K562 (cell line): ENCODE measurements around the gene BLM. TPM values are rescaled to one million over a fixed set of nuclear protein-coding genes. Genes with fewer than 3 reads are reported as not detected.
A peak's percentile ranks its signal among the peaks of the same experiment; 100 is the strongest.

Source experiments
- ATAC-seq: fragments of 200-7000 bp; cut with Tn5 transposase; 3 replicates; pipeline ENCODE4 v1.9.1; 2020; ENCODE audit warnings: moderate library complexity
- BruUV-seq: library from RNA; stranded (reverse); fragments of 400-500 nt; replicated peaks from 2 replicates; lab custom pipeline; 2021; lab: Mats Ljungman, UMichigan
- CTCF ChIA-PET: fragments of 300-600 bp; formaldehyde crosslinking; extraction: SDS; loops from one replicate; lab custom pipeline; 2021; ENCODE audit warnings: low intra/inter-chr PET ratio; lab: Yijun Ruan, JAX
- POLR2A ChIA-PET: fragments of 300-600, 350-650 bp; sonication (Branson Sonifier 250); formaldehyde crosslinking; extraction: SDS; loops from one replicate; lab custom pipeline; 2021; ENCODE audit warnings: antibody characterized with exemption, inconsistent platforms; lab: Yijun Ruan, JAX
- DNase-seq, 4 experiments: peaks; one replicate each; pipeline versions ENCODE4 v3.0.0 to v3.0.0-alpha.2; 2011 to 2018; ENCODE audit warnings: low spot score in 3 of 4, mixed read lengths in 3 of 4; ENCODE audit errors: extremely low read depth in 1 of 4
- FAIRE-seq: peaks from 2 replicates; lab custom pipeline; 2011; peaks lifted over from hg19 to GRCh38; lab: Jason Lieb, UNC
- H2AFZ ChIP-seq: 2 replicates; pipeline ENCODE4 v1.6.0; 2011; ENCODE audit warnings: low read depth, low read length, control low read depth, inconsistent platforms
- H3K27ac ChIP-seq: fragments of 200-600 bp; 3 replicates; pipeline ENCODE4 v1.8.0; 2011; ENCODE audit warnings: low read depth, mild to moderate bottlenecking, control low read depth, inconsistent platforms, low read length, moderate library complexity, mixed read lengths; ENCODE audit errors: extremely low read depth
- H3K27me3 ChIP-seq, 2 experiments: fragments of 300-600 bp in 1 of 2; 2 replicates in 1 of 2; 3 replicates in 1 of 2; pipeline versions ENCODE4 v1.6.0 to v1.8.0; 2011; ENCODE audit warnings: inconsistent platforms in 2 of 2, low read length in 2 of 2, mild to moderate bottlenecking in 1 of 2, mixed read lengths in 1 of 2, moderate library complexity in 1 of 2; ENCODE audit not compliant: control insufficient read depth in 2 of 2, insufficient read depth in 2 of 2
- H3K36me3 ChIP-seq: fragments of 300-600 bp; 3 replicates; pipeline ENCODE4 v1.8.0; 2011; ENCODE audit warnings: mild to moderate bottlenecking, low read length, inconsistent platforms; ENCODE audit not compliant: control insufficient read depth, insufficient read depth
- H3K4me1 ChIP-seq, 2 experiments: fragments of 200-600 bp in 1 of 2; replicated peaks in 1 of 2; 2 replicates in 1 of 2; 3 replicates in 1 of 2; pipeline versions ENCODE4 v1.5.1 to v1.8.0; 2011; ENCODE audit warnings: inconsistent platforms in 2 of 2, low read length in 2 of 2, mild to moderate bottlenecking in 1 of 2, mixed read lengths in 1 of 2, moderate library complexity in 1 of 2; ENCODE audit not compliant: control insufficient read depth in 2 of 2, insufficient read depth in 2 of 2
- H3K4me2 ChIP-seq: 2 replicates; pipeline ENCODE4 v1.6.1; 2011; ENCODE audit warnings: low read length, control low read depth, inconsistent platforms, mixed read lengths; ENCODE audit not compliant: insufficient read depth
- H3K4me3 ChIP-seq: fragments of 200-600 bp; sonication (generic), shearing (Covaris generic); 2 replicates; pipeline ENCODE4 v1.5.1; 2016; ENCODE audit warnings: control low read depth, inconsistent platforms
- H3K79me2 ChIP-seq: fragments of 200-600 bp; 3 replicates; pipeline ENCODE4 v1.8.0; 2011; ENCODE audit warnings: low read length, inconsistent platforms; ENCODE audit not compliant: control insufficient read depth, insufficient read depth
- H3K9ac ChIP-seq, 2 experiments: 2 replicates each; pipeline versions ENCODE4 v1.6.0 to v1.6.1; 2011; ENCODE audit warnings: low read depth in 2 of 2, low read length in 2 of 2, control low read depth in 1 of 2, inconsistent platforms in 1 of 2, mild to moderate bottlenecking in 1 of 2, mixed read lengths in 1 of 2; ENCODE audit not compliant: insufficient read depth in 1 of 2
- H3K9me1 ChIP-seq: one replicate; pipeline ENCODE4 v1.6.0; 2011; ENCODE audit warnings: inconsistent platforms, mild to moderate bottlenecking, low read length, moderate library complexity; ENCODE audit not compliant: control insufficient read depth, insufficient read depth
- H3K9me3 ChIP-seq: replicated peaks from 2 replicates; pipeline ENCODE4 v1.5.1; 2011; ENCODE audit warnings: low read depth, low read length, inconsistent platforms; ENCODE audit not compliant: control insufficient read depth, insufficient read depth
- H4K20me1 ChIP-seq: replicated peaks from 2 replicates; pipeline ENCODE4 v1.6.1; 2011; ENCODE audit warnings: low read length, inconsistent platforms, mixed read lengths; ENCODE audit not compliant: control insufficient read depth, insufficient read depth
- CEBPG ChIP-seq, 3 experiments: fragments of 200-800 bp in 1 of 3; sonication (Bioruptor generic) in 1 of 3; sonication (generic) in 1 of 3; formaldehyde crosslinking in 1 of 3; IDR thresholded peaks in 2 of 3; conservative IDR thresholded peaks in 1 of 3; 2 replicates each; pipeline versions ENCODE4 v1.6.1 to v1.8.0; 2016 to 2022; ENCODE audit warnings: missing compliant biosample characterization in 2 of 3, missing genetic modification characterization in 2 of 3, mild to moderate bottlenecking in 1 of 3, missing genetic modification reagents in 1 of 3
- DMBX1 ChIP-seq: fragments of 250-450 bp; sonication (Bioruptor Pico); IDR thresholded peaks from 2 replicates; pipeline ENCODE4 v1.8.0; 2022; ENCODE audit warnings: inconsistent platforms, mild to moderate bottlenecking, moderate library complexity, borderline replicate concordance
- HDAC2 ChIP-seq: fragments of 450-650 bp; IDR thresholded peaks from 2 replicates; pipeline ENCODE4 v1.6.1; 2016; ENCODE audit warnings: mild to moderate bottlenecking
- KDM1A ChIP-seq, 2 experiments: fragments of 450-650 bp; IDR thresholded peaks; 2 replicates each; pipeline ENCODE4 v1.6.1; 2016; ENCODE audit warnings: mild to moderate bottlenecking in 2 of 2
- SIN3A ChIP-seq, 2 experiments: fragments of 150-350 bp in 1 of 2; IDR thresholded peaks; 2 replicates each; pipeline ENCODE4 v1.6.1; 2011 to 2016; ENCODE audit warnings: borderline replicate concordance in 2 of 2, low read depth in 2 of 2, low read length in 2 of 2, mild to moderate bottlenecking in 2 of 2, moderate library complexity in 2 of 2; ENCODE audit not compliant: control insufficient read depth in 1 of 2
- WGBS: fragments of 100-300 bp; shearing (Covaris generic); methylation state at CpG from one replicate; pipeline ENCODE4 v1.1.6; 2016; ENCODE audit warnings: low coverage, mixed read lengths; ENCODE audit not compliant: insufficient coverage; ENCODE audit errors: missing lambda C conversion rate; 5-methylcytosine and 5-hydroxymethylcytosine counted together
- in situ Hi-C: fragments of 300-500 bp; cut with MboI; formaldehyde crosslinking; loops from 4 replicates; pipeline ENCODE4 v1.15.0; 2018; ENCODE audit warnings: inconsistent platforms, mixed read lengths
- intact Hi-C: fragments of 100-400 bp; cut with micrococcal nuclease; formaldehyde crosslinking; loops from 2 replicates; pipeline ENCODE4 v1.14.2; 2022
- polyA plus RNA-seq, 8 experiments: library from polyadenylated mRNA; depleted of rRNA in 4 of 8; stranded (reverse) in 5 of 8; unstranded in 3 of 8; fragments of >200 nt; fragmentation: Nextera tagmentation in 2 of 8; fragmentation: Illumina TruSeq in 1 of 8; extraction: Ambion mirVana in 2 of 8; extraction: Trizol in 1 of 8; gene quantifications; 2 replicates each; pipeline versions ENCODE4 v1.2.1 to v1.2.3, GENCODE V29; 2011 to 2014; ENCODE audit warnings: inconsistent platforms in 1 of 8, missing spikeins in 1 of 8
- total RNA-seq, 7 experiments: library from RNA; depleted of rRNA in 6 of 7; stranded (reverse); fragments of >200 nt in 6 of 7; fragmentation: Illumina TruSeq in 2 of 7; extraction: Trizol in 2 of 7; gene quantifications; 2 replicates each; pipeline versions ENCODE4 v1.2.1 to v1.2.3, GENCODE V29; 2011 to 2021; ENCODE audit warnings: low replicate concordance in 1 of 7

BLM gene
- total and polyA plus RNA-seq, 9 of the 15 experiments (the other 6 are each of a cell fraction or from before 2014, with no cell fraction given): 21.0 to 56.0 (median 43.9) TPM

DNA sequence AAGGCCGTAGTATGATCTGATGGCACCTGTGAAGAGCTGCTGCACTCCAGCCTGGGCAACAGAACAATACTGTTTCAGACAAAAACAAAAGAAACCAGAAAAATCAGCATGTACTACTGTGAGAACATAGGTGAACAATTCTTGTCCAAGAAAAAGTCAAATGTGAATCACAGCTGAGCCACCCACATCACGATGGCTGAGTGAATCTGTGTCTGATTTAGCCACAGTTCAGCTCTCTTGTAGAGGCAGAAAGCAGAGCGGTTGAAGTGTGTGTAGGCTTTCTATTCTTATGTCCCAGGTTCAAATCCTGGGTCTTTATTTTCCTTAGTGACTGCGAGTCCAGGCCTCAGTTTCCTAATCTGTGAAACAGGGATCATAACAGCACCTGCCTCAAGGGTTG is 146.8 kb downstream of the BLM start:
- Histone ChIP-seq H3K9me1 (no peaks in the 10 kb centered on the region), H3K27ac (no peak overlapping the region), H3K4me3 (no peak overlapping the region), H2AFZ (no peak overlapping the region), H3K27me3 (no peaks in the 10 kb centered on the region; a peak in 1 of 5 replicates), H3K4me2 (no peak overlapping the region), H4K20me1 (no peaks in the 10 kb centered on the region), H3K9ac (no peak overlapping the region), H3K9me3 (no peaks in the 10 kb centered on the region), H3K79me2 (no peaks in the 10 kb centered on the region), H3K36me3 (no peaks in the 10 kb centered on the region), H3K4me1 (peaks cover 42 to 50% of the 10 kb centered on the region in 2 experiments)
- 66% methylated on average over 4 of the region's 4 CpGs for WGBS
- FAIRE-seq (no peak), ATAC-seq (no peak), DNase-seq (no peak)
- intact Hi-C loops: no loop called here
- in situ Hi-C loops: no loop called here
- TF ChIP-seq KDM1A (IDR thresholded peaks at IDR 0.05): peak; percentile 79
- no peak for TF ChIP-seq DMBX1
- 0 out of 2 replicates have a peak, but pooled peaks have one; percentile 26 for TF ChIP-seq HDAC2
- TF ChIP-seq SIN3A (IDR thresholded peaks at IDR 0.05; ENCODE audit: borderline replicate concordance in 2 of 2, control insufficient read depth in 1 of 2, low read depth in 2 of 2, low read length in 2 of 2): no peak
- no peak; the same call in 1 of the 2 replicates for TF ChIP-seq CEBPG (CRISPR knock-in tag; IDR thresholded peaks at IDR 0.05)
- TF ChIP-seq CEBPG (tag; conservative IDR thresholded peaks at IDR 0.05 in 1 of 2, IDR thresholded peaks at IDR 0.05 in 1 of 2): 0 out of 4 replicates have a peak, but pooled peaks of 1 of the 2 experiments have one; percentile 9
- POLR2A ChIA-PET: interaction anchor here (0.6 to 1.7 kb wide), 5 partner anchors 10 to 146 kb away, joined by 3 to 4 read pairs (median 3); no protein-coding TSS in a partner anchor
- BruUV-seq: no TSS peak
- CTCF ChIA-PET: no interaction called here
